ENCODE data around the gene PRR22. TPM values are rescaled to one million over a fixed set of nuclear protein-coding genes. Genes with fewer than 3 reads are reported as not detected.

Gene PRR22
- total and polyA plus RNA-seq, 2 experiments from 2014 or later, result 3.6 to 9.7 TPM

DNA sequence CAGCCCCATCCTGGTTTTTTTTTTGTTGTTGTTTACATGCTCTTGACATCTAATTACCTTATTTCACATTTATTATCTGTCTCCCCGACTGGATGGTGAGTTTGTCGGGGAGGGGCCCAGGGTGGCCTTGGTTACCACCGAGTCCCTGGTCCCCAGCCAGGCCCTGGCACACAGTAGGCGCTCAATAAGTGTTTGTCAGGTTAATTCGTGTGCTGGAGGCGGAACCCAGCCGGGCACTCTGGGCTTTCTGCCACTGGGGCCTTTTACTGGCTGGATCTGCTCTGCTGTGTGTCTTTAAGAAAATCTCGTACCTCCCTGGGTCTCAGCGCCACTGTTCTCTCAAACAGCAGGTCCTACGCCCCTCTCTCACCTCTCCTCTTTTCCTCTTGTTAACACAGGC, 24.9 kb upstream of the PRR22 start:
- H3K36me3 ChIP-seq, result no peaks in the 10 kb centered on the region
- H3K4me1 ChIP-seq (ENCODE audit: low read depth), result peaks cover 5% of the 10 kb centered on the region
- no peak overlapping the region for H3K27ac ChIP-seq
- H3K27me3 ChIP-seq, result no peaks in the 10 kb centered on the region
- H3K9me3 ChIP-seq (ENCODE audit: low read depth), result no peaks in the 10 kb centered on the region
- TF ChIP-seq, protein P1, sequence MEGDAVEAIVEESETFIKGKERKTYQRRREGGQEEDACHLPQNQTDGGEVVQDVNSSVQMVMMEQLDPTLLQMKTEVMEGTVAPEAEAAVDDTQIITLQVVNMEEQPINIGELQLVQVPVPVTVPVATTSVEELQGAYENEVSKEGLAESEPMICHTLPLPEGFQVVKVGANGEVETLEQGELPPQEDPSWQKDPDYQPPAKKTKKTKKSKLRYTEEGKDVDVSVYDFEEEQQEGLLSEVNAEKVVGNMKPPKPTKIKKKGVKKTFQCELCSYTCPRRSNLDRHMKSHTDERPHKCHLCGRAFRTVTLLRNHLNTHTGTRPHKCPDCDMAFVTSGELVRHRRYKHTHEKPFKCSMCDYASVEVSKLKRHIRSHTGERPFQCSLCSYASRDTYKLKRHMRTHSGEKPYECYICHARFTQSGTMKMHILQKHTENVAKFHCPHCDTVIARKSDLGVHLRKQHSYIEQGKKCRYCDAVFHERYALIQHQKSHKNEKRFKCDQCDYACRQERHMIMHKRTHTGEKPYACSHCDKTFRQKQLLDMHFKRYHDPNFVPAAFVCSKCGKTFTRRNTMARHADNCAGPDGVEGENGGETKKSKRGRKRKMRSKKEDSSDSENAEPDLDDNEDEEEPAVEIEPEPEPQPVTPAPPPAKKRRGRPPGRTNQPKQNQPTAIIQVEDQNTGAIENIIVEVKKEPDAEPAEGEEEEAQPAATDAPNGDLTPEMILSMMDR (IDR thresholded peaks at IDR 0.05; ENCODE audit: low read depth, low read length), result no peak
- DNase-seq (ENCODE audit: low read depth in 1 of 2, low spot score in 1 of 2), result no peak
- no peak overlapping the region for H3K4me3 ChIP-seq

DNA sequence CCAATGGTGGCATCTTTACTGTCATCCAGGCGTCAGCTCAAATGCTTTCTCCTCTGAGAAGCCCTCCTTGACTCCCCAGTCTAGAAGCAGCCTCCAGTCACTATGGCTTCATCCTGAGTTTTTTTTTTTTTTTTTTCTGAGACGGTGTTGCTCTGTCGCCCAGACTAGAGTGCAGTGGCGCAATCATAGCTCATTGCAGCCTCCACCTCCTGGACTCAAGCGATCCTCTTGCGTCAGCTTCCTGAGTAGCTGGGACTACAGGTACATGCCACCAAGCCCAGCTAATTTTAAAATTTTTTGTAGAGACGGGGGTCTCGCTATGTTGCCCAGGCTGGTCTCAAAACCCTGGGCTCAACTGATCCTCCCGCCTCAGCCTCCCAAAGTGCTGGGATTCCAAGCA, 24.5 kb upstream of the PRR22 start:
- TF ChIP-seq, protein P1 (IDR thresholded peaks at IDR 0.05; ENCODE audit: low read depth, low read length), result no peak
- Histone ChIP-seq H3K27me3 (no peaks in the 10 kb centered on the region), H3K27ac (no peak overlapping the region), H3K4me3 (no peak overlapping the region), H3K4me1 (ENCODE audit: low read depth) (peaks cover 5% of the 10 kb centered on the region), H3K36me3 (no peaks in the 10 kb centered on the region), H3K9me3 (ENCODE audit: low read depth) (no peaks in the 10 kb centered on the region)
- DNase-seq (ENCODE audit: low read depth in 1 of 2, low spot score in 1 of 2), result peak in 1 of 2 donors; percentile 24

DNA sequence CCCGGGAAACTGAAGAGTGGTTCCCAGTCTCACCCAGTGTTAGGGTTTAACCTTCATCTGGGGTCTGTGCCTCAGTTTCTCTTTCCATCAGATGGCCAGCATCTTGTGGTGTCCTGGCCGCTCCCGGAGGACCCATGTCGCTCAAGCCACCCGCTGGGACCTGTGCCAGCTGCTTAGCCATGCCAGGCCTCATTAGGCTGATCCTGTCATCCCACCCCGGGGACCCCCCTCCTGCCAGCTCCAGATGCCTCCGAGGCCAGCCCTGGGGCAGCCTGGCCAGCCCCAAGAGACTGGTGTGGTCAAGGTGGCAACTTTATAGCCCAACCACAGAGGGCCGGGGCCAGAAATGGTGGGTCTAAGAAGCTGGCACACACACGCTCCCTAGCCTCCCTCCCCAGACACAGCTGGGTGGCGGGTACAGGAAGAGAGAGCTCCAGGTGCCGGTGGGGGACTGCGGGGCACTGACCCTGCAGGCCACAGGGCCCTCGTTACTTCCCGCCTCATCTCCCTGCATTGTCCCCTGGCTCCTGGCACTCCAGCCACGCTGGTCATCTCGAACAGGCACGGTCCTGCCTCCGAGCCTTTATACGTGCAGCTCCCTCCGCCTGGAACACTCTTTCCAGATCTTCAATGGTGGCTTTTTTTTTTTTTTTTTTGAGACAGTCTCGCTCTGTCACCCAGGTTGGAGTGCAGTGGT, 23.7 kb upstream of the PRR22 start:
- Histone ChIP-seq H3K4me3 (no peak overlapping the region), H3K27ac (no peak overlapping the region), H3K4me1 (ENCODE audit: low read depth) (peaks cover 7% of the 10 kb centered on the region), H3K36me3 (no peaks in the 10 kb centered on the region), H3K9me3 (ENCODE audit: low read depth) (no peaks in the 10 kb centered on the region), H3K27me3 (no peaks in the 10 kb centered on the region)
- TF ChIP-seq, protein P1 (IDR thresholded peaks at IDR 0.05; ENCODE audit: low read depth, low read length), result no peak
- no peak for DNase-seq (ENCODE audit: low read depth in 1 of 2, low spot score in 1 of 2)

DNA sequence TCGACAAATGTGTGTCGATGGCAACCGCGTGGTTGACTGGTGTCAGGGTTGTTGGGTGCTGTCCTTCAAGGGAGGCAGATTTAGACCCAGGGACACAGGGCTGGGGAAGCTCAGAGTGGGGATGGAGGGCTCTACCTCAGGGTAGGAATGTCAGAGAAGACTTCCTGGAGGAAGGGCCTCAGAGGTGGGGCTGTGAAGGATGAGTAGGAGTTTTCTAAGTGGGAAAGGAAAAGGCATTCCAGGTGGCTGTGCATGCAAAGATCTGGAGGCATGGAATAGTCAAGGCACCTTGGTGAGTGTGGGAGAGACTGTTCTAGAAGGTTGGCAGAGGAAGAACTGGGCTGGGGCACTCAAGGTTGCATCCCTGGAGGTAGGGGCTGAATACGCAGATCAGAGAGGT, 22.4 kb upstream of the PRR22 start:
- Histone ChIP-seq H3K36me3 (no peaks in the 10 kb centered on the region), H3K4me1 (ENCODE audit: low read depth) (peaks cover 7% of the 10 kb centered on the region), H3K27ac (no peak overlapping the region), H3K4me3 (no peak overlapping the region), H3K27me3 (no peaks in the 10 kb centered on the region), H3K9me3 (ENCODE audit: low read depth) (no peaks in the 10 kb centered on the region)
- TF ChIP-seq, protein P1 (IDR thresholded peaks at IDR 0.05; ENCODE audit: low read depth, low read length), result no peak
- no peak for DNase-seq (ENCODE audit: low read depth in 1 of 2, low spot score in 1 of 2)

DNA sequence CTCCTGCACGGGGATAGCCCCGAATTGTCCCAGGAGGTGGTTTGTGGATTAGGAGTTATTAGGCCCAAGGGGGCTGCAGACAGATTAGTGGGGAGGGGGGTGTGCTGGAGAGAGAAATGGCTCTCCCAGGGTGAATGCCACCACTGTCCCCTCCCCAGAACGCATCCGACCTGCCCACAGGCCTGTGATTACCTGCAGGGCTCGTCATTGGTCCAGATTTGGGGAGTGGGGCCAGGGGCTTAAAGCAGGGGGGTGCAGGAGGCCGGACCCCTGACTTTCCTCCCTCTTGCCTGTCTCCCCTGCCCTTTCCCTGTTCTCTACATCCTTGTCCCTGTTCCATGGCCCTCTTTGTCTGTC, 21.6 kb upstream of the PRR22 start:
- no peak for DNase-seq (ENCODE audit: low read depth in 1 of 2, low spot score in 1 of 2)
- Histone ChIP-seq H3K36me3 (no peaks in the 10 kb centered on the region), H3K27me3 (no peaks in the 10 kb centered on the region), H3K27ac (no peak overlapping the region), H3K4me1 (ENCODE audit: low read depth) (peaks cover 7% of the 10 kb centered on the region), H3K9me3 (ENCODE audit: low read depth) (no peaks in the 10 kb centered on the region), H3K4me3 (peak overlapping the region; percentile 53)
- TF ChIP-seq, protein P1 (IDR thresholded peaks at IDR 0.05; ENCODE audit: low read depth, low read length), result no peak
